SU-DHL-6 (cell line): ENCODE data around the gene PPIB.

Experiments used
- EZH2phosphoT487 ChIP-seq: fragments of 200-600 bp; sonication (generic), shearing (Covaris generic); conservative IDR thresholded peaks from 2 replicates; pipeline ENCODE4 v1.6.1; 2018; ENCODE audit warnings: mild to moderate bottlenecking, antibody characterized with exemption, low read length, moderate library complexity, mixed read lengths
- TF ChIP-seq, protein P1 (sequence below): fragments of 200-600 bp; sonication (generic); IDR thresholded peaks from one replicate; pipeline ENCODE4 v1.5.1; 2017; ENCODE audit warnings: antibody characterized with exemption, mild to moderate bottlenecking, low read length, moderate library complexity; ENCODE audit not compliant: insufficient read depth, poor library complexity, severe bottlenecking

DNA sequence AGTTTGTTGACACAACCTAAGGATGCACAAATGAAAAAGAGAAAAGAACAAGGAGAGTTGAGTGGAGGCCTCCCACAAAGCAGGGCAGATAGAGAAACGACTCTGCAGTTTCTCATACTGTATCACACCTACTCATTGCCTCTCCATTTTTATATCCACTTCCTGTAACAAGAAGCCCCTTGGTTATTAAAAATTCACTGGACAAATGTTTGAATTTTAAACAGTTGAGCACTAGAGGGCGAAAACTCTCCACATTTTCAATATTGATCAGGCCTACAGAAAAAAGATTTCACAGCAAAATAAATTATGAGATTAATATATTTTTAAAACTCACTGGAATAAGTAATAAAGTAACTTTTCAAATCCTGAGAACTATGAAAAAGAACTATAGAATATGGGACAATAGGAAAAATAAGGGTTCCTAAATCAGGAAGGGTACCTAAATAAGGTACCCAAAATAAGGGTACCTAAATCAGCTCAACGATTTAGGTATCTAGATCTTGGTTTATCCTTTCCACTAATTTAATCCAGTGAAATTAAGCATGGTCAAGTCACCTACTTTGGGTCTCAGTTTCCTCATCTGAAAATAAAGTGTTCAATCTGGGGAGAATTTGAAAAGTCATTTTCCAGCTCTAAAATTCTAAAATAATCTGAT, 47.0 kb upstream of the PPIB start:
- TF ChIP-seq, protein P1, sequence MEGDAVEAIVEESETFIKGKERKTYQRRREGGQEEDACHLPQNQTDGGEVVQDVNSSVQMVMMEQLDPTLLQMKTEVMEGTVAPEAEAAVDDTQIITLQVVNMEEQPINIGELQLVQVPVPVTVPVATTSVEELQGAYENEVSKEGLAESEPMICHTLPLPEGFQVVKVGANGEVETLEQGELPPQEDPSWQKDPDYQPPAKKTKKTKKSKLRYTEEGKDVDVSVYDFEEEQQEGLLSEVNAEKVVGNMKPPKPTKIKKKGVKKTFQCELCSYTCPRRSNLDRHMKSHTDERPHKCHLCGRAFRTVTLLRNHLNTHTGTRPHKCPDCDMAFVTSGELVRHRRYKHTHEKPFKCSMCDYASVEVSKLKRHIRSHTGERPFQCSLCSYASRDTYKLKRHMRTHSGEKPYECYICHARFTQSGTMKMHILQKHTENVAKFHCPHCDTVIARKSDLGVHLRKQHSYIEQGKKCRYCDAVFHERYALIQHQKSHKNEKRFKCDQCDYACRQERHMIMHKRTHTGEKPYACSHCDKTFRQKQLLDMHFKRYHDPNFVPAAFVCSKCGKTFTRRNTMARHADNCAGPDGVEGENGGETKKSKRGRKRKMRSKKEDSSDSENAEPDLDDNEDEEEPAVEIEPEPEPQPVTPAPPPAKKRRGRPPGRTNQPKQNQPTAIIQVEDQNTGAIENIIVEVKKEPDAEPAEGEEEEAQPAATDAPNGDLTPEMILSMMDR: peak; percentile 54
- no peak for TF ChIP-seq EZH2phosphoT487
